GM12878 (cell line): ENCODE data around the gene TOMM20L. TPM values are rescaled to one million over a fixed set of nuclear protein-coding genes. Genes with fewer than 3 reads are reported as not detected.

Experiments
- ATAC-seq: fragments of 200-7000 bp; cut with Tn5 transposase; 3 replicates; pipeline ENCODE4 v1.9.1; 2020; ENCODE audit warnings: mild to moderate bottlenecking, moderate library complexity
- BruUV-seq: library from RNA; stranded (reverse); fragments of 400-500 nt; replicated peaks from 2 replicates; lab custom pipeline; 2021; lab: Mats Ljungman, UMichigan
- CTCF ChIA-PET: fragments of 300-600 bp; sonication (Branson Sonifier 250); formaldehyde crosslinking; extraction: SDS; loops from one replicate; lab custom pipeline; 2021; ENCODE audit warnings: inconsistent platforms; lab: Yijun Ruan, JAX
- POLR2A ChIA-PET: fragments of 350-600 bp; formaldehyde crosslinking; extraction: SDS; loops from one replicate; lab custom pipeline; 2021; ENCODE audit warnings: inconsistent platforms; lab: Charles Lee
- RAD21 ChIA-PET: fragments of 300-600 bp; sonication (Branson Sonifier 250); formaldehyde crosslinking; loops from one replicate; lab custom pipeline; 2023; ENCODE audit warnings: antibody characterized with exemption; ENCODE audit not compliant: unreplicated experiment; lab: Charles Lee
- SMC1A ChIA-PET: fragments of 300-600 bp; sonication (Branson Sonifier 250); formaldehyde crosslinking; loops from one replicate; lab custom pipeline; 2023; ENCODE audit not compliant: unreplicated experiment, uncharacterized antibody; lab: Charles Lee
- DNase-seq: peaks from one replicate; pipeline ENCODE4 v3.0.0-alpha.2; 2011; ENCODE audit warnings: low read depth, low spot score
- FAIRE-seq: peaks from 3 replicates; lab custom pipeline; 2011; peaks lifted over from hg19 to GRCh38; lab: Jason Lieb, UNC
- H2AFZ ChIP-seq: 2 replicates; pipeline ENCODE4 v1.6.0; 2011; ENCODE audit warnings: low read depth, low read length, control low read depth; ENCODE audit not compliant: control insufficient read depth
- H3K27ac ChIP-seq: 2 replicates; pipeline ENCODE4 v1.5.1; 2011; ENCODE audit warnings: control low read depth; ENCODE audit not compliant: control insufficient read depth, insufficient read depth
- H3K27me3 ChIP-seq, 2 experiments: replicated peaks in 1 of 2; 2 replicates each; pipeline versions ENCODE4 v1.6.0 to v1.6.1; 2011; ENCODE audit warnings: low read length in 1 of 2; ENCODE audit not compliant: control insufficient read depth in 2 of 2, insufficient read depth in 2 of 2
- H3K36me3 ChIP-seq, 2 experiments: 2 replicates each; pipeline ENCODE4 v1.5.1; 2011; ENCODE audit warnings: low read length in 1 of 2; ENCODE audit not compliant: control insufficient read depth in 2 of 2, insufficient read depth in 2 of 2
- H3K4me1 ChIP-seq: 2 replicates; pipeline ENCODE4 v1.6.1; 2011; ENCODE audit warnings: mild to moderate bottlenecking, low read length, moderate library complexity, mixed read lengths; ENCODE audit not compliant: control insufficient read depth, insufficient read depth
- H3K4me2 ChIP-seq: 2 replicates; pipeline ENCODE4 v1.6.0; 2011; ENCODE audit warnings: control low read depth; ENCODE audit not compliant: control insufficient read depth, insufficient read depth
- H3K4me3 ChIP-seq: fragments of 200-600 bp; sonication (generic); 2 replicates; pipeline ENCODE4 v1.5.1; 2016
- H3K79me2 ChIP-seq: 2 replicates; pipeline ENCODE4 v1.6.0; 2011; ENCODE audit warnings: low read length; ENCODE audit not compliant: control insufficient read depth, insufficient read depth
- H3K9ac ChIP-seq: 2 replicates; pipeline ENCODE4 v1.8.0; 2011; ENCODE audit warnings: low read length, control low read depth, mixed read lengths; ENCODE audit not compliant: control insufficient read depth, insufficient read depth
- H3K9me3 ChIP-seq: replicated peaks from 3 replicates; pipeline ENCODE4 v1.5.1; 2011; ENCODE audit warnings: mild to moderate bottlenecking, low read length; ENCODE audit not compliant: control insufficient read depth, insufficient read depth
- H4K20me1 ChIP-seq: 2 replicates; pipeline ENCODE4 v1.6.0; 2011; ENCODE audit not compliant: control insufficient read depth, insufficient read depth
- BHLHE40 ChIP-seq, 2 experiments: fragments of 450-650 bp in 1 of 2; IDR thresholded peaks; 2 replicates each; pipeline ENCODE4 v1.6.1; 2011 to 2017; ENCODE audit warnings: low read depth in 2 of 2, borderline replicate concordance in 1 of 2, improper control_type of control experiment in 1 of 2, low read length in 1 of 2, mild to moderate bottlenecking in 1 of 2
- ETV6 ChIP-seq, 2 experiments: fragments of 450-650 bp in 1 of 2; IDR thresholded peaks in 1 of 2; conservative IDR thresholded peaks in 1 of 2; 2 replicates each; pipeline ENCODE4 v1.6.1; 2014; ENCODE audit warnings: antibody characterized with exemption in 1 of 2, borderline replicate concordance in 1 of 2, low read depth in 1 of 2, mild to moderate bottlenecking in 1 of 2, moderate library complexity in 1 of 2
- NBN ChIP-seq: fragments of 450-650 bp; IDR thresholded peaks from 2 replicates; pipeline ENCODE4 v1.6.1; 2016
- NKRF ChIP-seq: fragments of 450-650 bp; conservative IDR thresholded peaks from 2 replicates; pipeline ENCODE4 v1.6.1; 2017; ENCODE audit warnings: mild to moderate bottlenecking, moderate library complexity
- POU2F2 ChIP-seq: IDR thresholded peaks from 3 replicates; pipeline ENCODE4 v1.6.1; 2011; ENCODE audit warnings: low read depth, mild to moderate bottlenecking, low read length, borderline replicate concordance
- RB1 ChIP-seq: fragments of 450-650 bp; formaldehyde crosslinking; IDR thresholded peaks from 2 replicates; pipeline ENCODE4 v1.6.1; 2017; ENCODE audit warnings: mild to moderate bottlenecking, borderline replicate concordance
- RELA ChIP-seq: fragments of 450-650 bp; IDR thresholded peaks from 2 replicates; pipeline ENCODE4 v1.8.0; 2014; ENCODE audit warnings: borderline replicate concordance; ENCODE audit not compliant: partially characterized antibody
- RELB ChIP-seq: fragments of 450-650 bp; IDR thresholded peaks from 2 replicates; pipeline ENCODE4 v1.6.1; 2017; ENCODE audit warnings: low read depth, mild to moderate bottlenecking, moderate library complexity
- SMC3 ChIP-seq: IDR thresholded peaks from 2 replicates; pipeline ENCODE4 v1.6.1; 2011; ENCODE audit warnings: low read length, improper control_type of control experiment, borderline replicate concordance
- SPI1 ChIP-seq: IDR thresholded peaks from 2 replicates; pipeline ENCODE4 v1.6.1; 2011; ENCODE audit warnings: low read depth, mild to moderate bottlenecking, low read length, moderate library complexity, borderline replicate concordance; ENCODE audit not compliant: insufficient read depth
- TAF1 ChIP-seq: IDR thresholded peaks from 2 replicates; pipeline ENCODE4 v1.6.1; 2011; ENCODE audit warnings: mild to moderate bottlenecking, low read depth, low read length, borderline replicate concordance
- USF1 ChIP-seq: IDR thresholded peaks from 2 replicates; pipeline ENCODE4 v1.6.1; 2011; ENCODE audit warnings: borderline replicate concordance, low read depth, mild to moderate bottlenecking, moderate library complexity, mixed read lengths, low read length; ENCODE audit not compliant: insufficient read depth; ENCODE audit errors: extremely low read length
- WGBS: methylation state at CpG from one replicate; pipeline ENCODE4 v1.1.6; 2016; ENCODE audit warnings: low lambda C conversion rate; ENCODE audit not compliant: insufficient replicate concordance, insufficient coverage; ENCODE audit errors: missing lambda C conversion rate; 5-methylcytosine and 5-hydroxymethylcytosine counted together
- in situ Hi-C: fragments of 300-500 bp; cut with MboI; formaldehyde crosslinking; loops from 9 replicates; pipeline ENCODE4 v1.14.3; 2018; ENCODE audit warnings: mixed read lengths
- intact Hi-C: fragments of 100-400 bp; cut with micrococcal nuclease; formaldehyde crosslinking; loops from one replicate; pipeline ENCODE4 v1.14.2; 2022; ENCODE audit not compliant: unreplicated experiment
- polyA plus RNA-seq, 11 experiments: library from polyadenylated mRNA; depleted of rRNA in 4 of 11; unstranded in 6 of 11; stranded (reverse) in 5 of 11; fragments of >200 nt; fragmentation: Nextera tagmentation in 4 of 11; fragmentation: Illumina TruSeq in 1 of 11; extraction: Ambion mirVana in 4 of 11; extraction: Trizol in 1 of 11; gene quantifications; 1 replicate in 1 of 11; 2 replicates in 10 of 11; pipeline versions ENCODE4 v1.2.1 to v1.2.3, GENCODE V29; 2011 to 2016; ENCODE audit warnings: inconsistent platforms in 2 of 11, missing spikeins in 2 of 11, low read depth in 1 of 11
- total RNA-seq, 4 experiments: library from RNA; depleted of rRNA in 3 of 4; stranded (reverse); fragments of >200 nt in 3 of 4; fragmentation: Illumina TruSeq in 1 of 4; extraction: Trizol in 1 of 4; gene quantifications; 2 replicates each; pipeline versions ENCODE4 v1.2.1 to v1.2.3, GENCODE V29; 2013 to 2021

The TOMM20L gene
- total and polyA plus RNA-seq, 10 of the 15 experiments (the other 5 are each of a cell fraction or from before 2014, with no cell fraction given), result 0.28 TPM; not detected in 9

GRCh38 chr14:58367296-58367695 is 28.4 kb upstream of the TOMM20L start:
- H3K4me2 ChIP-seq, result no peak overlapping the region
- no peak overlapping the region for H2AFZ ChIP-seq
- H4K20me1 ChIP-seq, result no peaks in the 10 kb centered on the region
- peaks cover 3 to 6% of the 10 kb centered on the region in 2 experiments; a peak in 3 of 4 replicates for H3K36me3 ChIP-seq
- H3K27ac ChIP-seq, result no peak overlapping the region
- no peaks in the 10 kb centered on the region for H3K27me3 ChIP-seq
- intact Hi-C loops, result no loop called here
- H3K9me3 ChIP-seq, result no peaks in the 10 kb centered on the region
- in situ Hi-C loops, result no loop called here
- ChIA-PET CTCF (interaction anchor here (1.5 kb wide), 1 partner anchor 28 kb away, joined by 4 read pairs; the partner anchor contains the start of gene TOMM20L), RAD21 (no interaction called here), SMC1A (no interaction called here)
- no peak overlapping the region for H3K9ac ChIP-seq
- DNase-seq (no peak), ATAC-seq (no peak), FAIRE-seq (no peak)
- no peak overlapping the region for H3K4me3 ChIP-seq
- no peaks in the 10 kb centered on the region for H3K79me2 ChIP-seq
- 99% methylated on average over 3 of the region's 3 CpGs for WGBS
- TF ChIP-seq RELB (no peak), ETV6 (conservative IDR thresholded peaks at IDR 0.05 in 1 of 2, IDR thresholded peaks at IDR 0.05 in 1 of 2; ENCODE audit: borderline replicate concordance in 1 of 2, low read depth in 1 of 2) (no peak), SMC3 (no peak), SPI1 (no peak), RB1 (no peak), POU2F2 (no peak), RELA (no peak), NBN (no peak), NKRF (no peak), TAF1 (no peak), BHLHE40 (IDR thresholded peaks at IDR 0.05; ENCODE audit: borderline replicate concordance in 1 of 2, low read depth in 2 of 2, low read length in 1 of 2) (no peak), USF1 (no peak)
- TF ChIP-seq, all 136 proteins: peak for 0
- H3K4me1 ChIP-seq, result no peaks in the 10 kb centered on the region
- BruUV-seq, result no TSS peak
- POLR2A ChIA-PET, result no interaction called here
